OCI-LY1 (cell line): ENCODE data around the gene CD48.

ENCODE experiments used
- H2AFZ ChIP-seq: fragments of 200-600 bp; sonication (generic), shearing (Covaris generic); 2 replicates; pipeline ENCODE4 v1.6.0; 2014; ENCODE audit warnings: antibody characterized with exemption, mild to moderate bottlenecking, low read length
- H3F3A ChIP-seq: fragments of 200-600 bp; sonication (generic), shearing (Covaris generic); 2 replicates; pipeline ENCODE4 v1.6.0; 2014; ENCODE audit warnings: mild to moderate bottlenecking, antibody characterized with exemption, low read length, moderate library complexity; ENCODE audit not compliant: insufficient read depth
- H3K27ac ChIP-seq: fragments of 200-600 bp; sonication (generic); 2 replicates; pipeline ENCODE4 v1.5.1; 2014; ENCODE audit warnings: low read length, mixed run types, mild to moderate bottlenecking, low read depth; ENCODE audit not compliant: poor library complexity, severe bottlenecking
- H3K27me3 ChIP-seq: fragments of 200-600 bp; sonication (generic); 2 replicates; pipeline ENCODE4 v1.6.0; 2014; ENCODE audit warnings: antibody characterized with exemption, mild to moderate bottlenecking, low read length, moderate library complexity; ENCODE audit not compliant: insufficient read depth
- H3K36me3 ChIP-seq: fragments of 200-600 bp; sonication (generic); 2 replicates; pipeline ENCODE4 v1.6.1; 2014; ENCODE audit warnings: mild to moderate bottlenecking, antibody characterized with exemption, low read length, moderate library complexity, mixed read lengths; ENCODE audit not compliant: insufficient read depth
- H3K4me1 ChIP-seq: fragments of 200-600 bp; sonication (generic); 2 replicates; pipeline ENCODE4 v1.5.1; 2014; ENCODE audit warnings: mild to moderate bottlenecking, low read length, moderate library complexity; ENCODE audit not compliant: insufficient read depth, severe bottlenecking
- H3K4me2 ChIP-seq: fragments of 200-600 bp; sonication (generic), shearing (Covaris generic); 2 replicates; pipeline ENCODE4 v1.6.1; 2014; ENCODE audit warnings: low read length
- H3K4me3 ChIP-seq: fragments of 200-600 bp; sonication (generic); 2 replicates; pipeline ENCODE4 v1.5.1; 2014; ENCODE audit warnings: low read length, low read depth, mild to moderate bottlenecking, mixed read lengths; ENCODE audit not compliant: poor library complexity, severe bottlenecking
- H3K79me2 ChIP-seq: fragments of 200-600 bp; shearing (Covaris generic); 2 replicates; pipeline ENCODE4 v1.6.1; 2016; ENCODE audit warnings: mixed run types, low read length, mixed read lengths; ENCODE audit not compliant: insufficient read depth
- H3K9ac ChIP-seq: fragments of 200-600 bp; sonication (generic), shearing (Covaris generic); 2 replicates; pipeline ENCODE4 v1.6.1; 2014; ENCODE audit warnings: mild to moderate bottlenecking, low read length, mixed read lengths
- H3K9me2 ChIP-seq: fragments of 200-600 bp; sonication (generic), shearing (Covaris generic); 2 replicates; pipeline ENCODE4 v1.6.1; 2014; ENCODE audit warnings: low read depth, mild to moderate bottlenecking, low read length, mixed read lengths
- H3K9me3 ChIP-seq: fragments of 200-600 bp; shearing (Covaris generic); 2 replicates; pipeline ENCODE4 v1.6.1; 2014; ENCODE audit warnings: low read length, mixed read lengths
- H4K20me1 ChIP-seq: fragments of 200-600 bp; sonication (generic), shearing (Covaris generic); 2 replicates; pipeline ENCODE4 v1.6.0; 2016; ENCODE audit warnings: mild to moderate bottlenecking, low read length; ENCODE audit not compliant: insufficient read depth
- EZH2 ChIP-seq: fragments of 200-600 bp; sonication (generic), shearing (Covaris generic); IDR thresholded peaks from 2 replicates; pipeline ENCODE4 v1.8.0; 2017; ENCODE audit warnings: borderline replicate concordance, mixed run types, mild to moderate bottlenecking, antibody characterized with exemption, low read length, moderate library complexity, mixed read lengths
- TF ChIP-seq, protein P1 (sequence below): fragments of 200-600 bp; sonication (generic), shearing (Covaris generic); IDR thresholded peaks from 2 replicates; pipeline ENCODE4 v1.5.1; 2017; ENCODE audit warnings: mild to moderate bottlenecking, antibody characterized with exemption, low read length, moderate library complexity, mixed read lengths

The CD48 gene

DNA sequence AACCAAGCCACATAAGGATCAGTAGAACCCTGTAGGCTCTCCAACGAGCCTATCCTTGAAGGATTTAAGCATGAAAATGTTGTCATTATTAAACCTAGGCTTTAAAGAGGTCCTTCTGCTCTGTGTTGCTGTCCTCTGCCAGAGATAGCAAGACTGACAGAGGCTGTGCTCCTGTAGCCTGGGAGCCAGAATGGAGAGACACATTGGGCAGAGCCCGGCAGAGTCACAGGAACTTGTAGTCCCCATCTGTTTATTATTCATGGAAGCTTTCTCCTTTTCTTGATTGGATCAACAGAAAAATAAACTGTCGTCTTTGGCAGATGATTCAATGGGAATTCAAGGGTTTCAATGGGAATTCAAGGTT lies 45.6 kb downstream of the CD48 start:
- peak overlapping the region; percentile 46 for H3K27ac ChIP-seq
- no peak overlapping the region for H2AFZ ChIP-seq
- H3K9me3 ChIP-seq: 0 out of 2 replicates have a peak, but pooled peaks cover 2% of the 10 kb centered on the region
- no peaks in the 10 kb centered on the region for H3K27me3 ChIP-seq
- H3K9me2 ChIP-seq: no peaks in the 10 kb centered on the region
- H3K79me2 ChIP-seq: no peaks in the 10 kb centered on the region
- no peaks in the 10 kb centered on the region for H4K20me1 ChIP-seq
- no peaks in the 10 kb centered on the region for H3F3A ChIP-seq
- H3K4me3 ChIP-seq: no peak overlapping the region
- H3K36me3 ChIP-seq: no peaks in the 10 kb centered on the region
- no peak overlapping the region for H3K9ac ChIP-seq
- TF ChIP-seq EZH2: no peak
- TF ChIP-seq, protein P1, sequence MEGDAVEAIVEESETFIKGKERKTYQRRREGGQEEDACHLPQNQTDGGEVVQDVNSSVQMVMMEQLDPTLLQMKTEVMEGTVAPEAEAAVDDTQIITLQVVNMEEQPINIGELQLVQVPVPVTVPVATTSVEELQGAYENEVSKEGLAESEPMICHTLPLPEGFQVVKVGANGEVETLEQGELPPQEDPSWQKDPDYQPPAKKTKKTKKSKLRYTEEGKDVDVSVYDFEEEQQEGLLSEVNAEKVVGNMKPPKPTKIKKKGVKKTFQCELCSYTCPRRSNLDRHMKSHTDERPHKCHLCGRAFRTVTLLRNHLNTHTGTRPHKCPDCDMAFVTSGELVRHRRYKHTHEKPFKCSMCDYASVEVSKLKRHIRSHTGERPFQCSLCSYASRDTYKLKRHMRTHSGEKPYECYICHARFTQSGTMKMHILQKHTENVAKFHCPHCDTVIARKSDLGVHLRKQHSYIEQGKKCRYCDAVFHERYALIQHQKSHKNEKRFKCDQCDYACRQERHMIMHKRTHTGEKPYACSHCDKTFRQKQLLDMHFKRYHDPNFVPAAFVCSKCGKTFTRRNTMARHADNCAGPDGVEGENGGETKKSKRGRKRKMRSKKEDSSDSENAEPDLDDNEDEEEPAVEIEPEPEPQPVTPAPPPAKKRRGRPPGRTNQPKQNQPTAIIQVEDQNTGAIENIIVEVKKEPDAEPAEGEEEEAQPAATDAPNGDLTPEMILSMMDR: no peak
- peak overlapping the region; percentile 40; the same call in 1 of the 2 replicates for H3K4me2 ChIP-seq
- peaks cover 33% of the 10 kb centered on the region for H3K4me1 ChIP-seq

DNA sequence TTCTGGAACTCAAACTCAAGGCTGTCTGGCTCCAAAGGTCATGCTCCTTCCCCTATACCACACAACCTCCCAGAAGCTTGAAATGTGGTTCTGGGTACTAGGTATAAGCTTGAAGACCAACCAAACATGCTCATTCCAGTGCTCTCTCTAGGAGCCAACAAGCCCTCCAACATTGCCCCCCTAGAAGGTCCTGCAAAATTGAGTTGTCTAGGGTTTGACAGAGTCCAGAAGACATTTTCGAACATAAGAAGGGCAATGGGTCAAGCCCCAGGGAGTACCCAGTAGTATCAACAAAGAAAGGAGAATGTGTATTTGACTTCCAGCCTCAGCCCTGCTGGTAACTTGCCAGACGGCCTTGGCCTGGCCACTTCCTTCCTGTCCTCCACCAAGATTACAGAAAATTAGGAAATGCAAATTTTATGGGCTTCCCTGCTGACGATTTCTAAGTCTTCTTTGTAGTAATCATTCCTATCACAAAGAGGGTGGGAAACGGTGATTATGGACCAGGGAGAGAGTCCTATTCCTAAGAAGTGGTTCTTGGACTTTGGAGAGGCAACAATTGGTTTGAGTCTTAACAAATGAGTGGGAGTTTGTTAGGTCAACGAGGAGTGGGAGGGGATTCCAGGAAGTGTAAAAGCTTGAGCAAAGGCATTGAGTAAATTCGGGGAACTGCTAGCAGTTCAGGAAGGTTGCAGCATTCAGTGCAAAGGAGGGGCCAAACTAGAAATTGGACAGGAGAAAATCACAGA lies 46.1 kb downstream of the CD48 start:
- H3K27me3 ChIP-seq: no peaks in the 10 kb centered on the region
- H3K9me2 ChIP-seq: no peaks in the 10 kb centered on the region
- no peaks in the 10 kb centered on the region for H3F3A ChIP-seq
- H3K9ac ChIP-seq: no peak overlapping the region
- H3K9me3 ChIP-seq: peaks cover 2% of the 10 kb centered on the region; the same call in 1 of the 2 replicates
- TF ChIP-seq, protein P1: no peak
- TF ChIP-seq EZH2: no peak
- no peak overlapping the region for H2AFZ ChIP-seq
- no peaks in the 10 kb centered on the region for H3K79me2 ChIP-seq
- H3K4me3 ChIP-seq: no peak overlapping the region
- peak overlapping the region; percentile 40 for H3K4me2 ChIP-seq
- H4K20me1 ChIP-seq: no peaks in the 10 kb centered on the region
- no peaks in the 10 kb centered on the region for H3K36me3 ChIP-seq
- H3K4me1 ChIP-seq: peaks cover 28% of the 10 kb centered on the region
- H3K27ac ChIP-seq: peak overlapping the region; percentile 46

DNA sequence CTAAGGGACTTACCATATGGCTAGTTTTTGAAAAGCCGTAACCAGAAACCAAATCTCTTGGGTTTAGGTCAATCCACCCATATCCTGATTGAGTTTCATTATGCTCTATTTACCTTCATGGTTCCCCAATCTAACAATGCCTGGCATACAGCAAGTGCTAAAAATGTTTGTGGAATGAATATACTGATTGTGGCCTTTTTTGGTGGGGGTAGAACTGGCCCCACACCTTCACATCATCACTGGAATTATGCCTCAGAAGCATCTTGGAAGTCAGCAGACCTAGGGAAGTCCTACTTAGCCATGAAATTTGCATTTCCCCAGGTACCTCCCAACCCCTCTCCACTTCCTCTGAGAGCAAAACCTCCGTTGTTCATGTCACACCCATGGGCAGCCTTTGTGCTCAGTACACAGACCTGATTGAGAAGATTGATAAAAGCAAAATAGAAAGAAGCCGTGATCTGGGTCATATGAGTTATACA lies 47.0 kb downstream of the CD48 start:
- H3K4me1 ChIP-seq: peaks cover 28% of the 10 kb centered on the region
- peak overlapping the region; percentile 40 for H3K4me2 ChIP-seq

More for the DNA sequence above, 47.0 kb downstream of the CD48 start:
- Histone ChIP-seq H2AFZ (no peak overlapping the region), H3K9me2 (no peaks in the 10 kb centered on the region), H4K20me1 (no peaks in the 10 kb centered on the region), H3K27ac (peak overlapping the region; percentile 46), H3K4me3 (no peak overlapping the region), H3K9me3 (peaks cover 2% of the 10 kb centered on the region; the same call in 1 of the 2 replicates), H3K36me3 (no peaks in the 10 kb centered on the region), H3K9ac (no peak overlapping the region), H3K79me2 (no peaks in the 10 kb centered on the region), H3F3A (no peaks in the 10 kb centered on the region), H3K27me3 (no peaks in the 10 kb centered on the region)
- TF ChIP-seq EZH2: no peak
- TF ChIP-seq, protein P1: no peak
